Esophagus squamous epithelium (tissue), 4 donors: Measurements from ENCODE around the gene CPSF4.

Experiments used
- CTCF ChIP-seq, 6 experiments: fragments of 450-650 bp in 4 of 6; fragments of 200-600 bp in 2 of 6; sonication (generic) in 2 of 6; IDR thresholded peaks; one replicate each; pipeline ENCODE4 v1.5.1; 2016 to 2019; ENCODE audit warnings: antibody characterized with exemption in 6 of 6, mild to moderate bottlenecking in 4 of 6, moderate library complexity in 4 of 6
- POLR2A ChIP-seq, 4 donors: fragments of 450-650 bp; IDR thresholded peaks; one replicate each; pipeline ENCODE4 v1.6.1; 2017; ENCODE audit warnings: antibody characterized with exemption in 4 of 4, mild to moderate bottlenecking in 4 of 4, moderate library complexity in 3 of 4

GRCh38 chr7:99408379-99409191 is 30.2 kb upstream of the CPSF4 start, which contains the start of the genes BUD31 and PDAP1:
- TF ChIP-seq POLR2A (IDR thresholded peaks at IDR 0.05) (peak in 3 of 4 donors; percentile 68 to 78 (median 72)), CTCF (IDR thresholded peaks at IDR 0.05) (peak in 3 of 6 experiments; percentile 21 to 44 (median 41))
